ENCODE results near the gene KLHL14.
A peak's percentile ranks its signal among the peaks of the same experiment; 100 is the strongest.

KLHL14 gene

DNA sequence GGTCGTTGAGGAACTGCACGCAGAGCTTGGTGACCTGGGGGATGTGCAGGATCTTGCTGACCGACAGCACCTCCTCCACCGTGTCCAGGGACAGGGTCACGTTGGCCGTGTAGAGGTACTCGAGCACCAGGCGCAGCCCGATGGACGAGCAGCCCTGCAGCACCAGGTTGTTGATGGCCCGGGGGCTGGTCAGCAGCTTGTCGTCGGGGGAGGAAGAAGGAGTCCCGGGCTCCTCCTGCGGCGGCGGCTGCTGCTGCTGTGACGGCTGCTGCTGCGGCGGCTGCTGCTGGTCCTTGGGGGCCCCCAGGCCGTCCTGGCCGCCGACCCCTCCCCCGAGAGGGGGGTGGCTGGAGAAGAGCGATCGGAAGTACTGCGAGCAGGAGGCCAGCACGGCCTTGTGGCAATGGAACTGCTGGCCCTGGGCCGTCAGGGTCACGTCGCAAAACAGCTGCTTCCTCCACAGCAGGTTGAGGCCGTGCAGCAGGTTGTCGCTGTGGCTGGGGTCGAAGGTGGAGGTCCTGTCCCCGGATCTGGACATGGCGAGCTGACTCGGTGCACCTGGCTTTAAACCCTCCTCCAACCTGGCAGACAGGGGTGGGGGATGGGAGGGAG lies 2.7 kb downstream of the KLHL14 start:
- DNase-seq, result no peak

DNA sequence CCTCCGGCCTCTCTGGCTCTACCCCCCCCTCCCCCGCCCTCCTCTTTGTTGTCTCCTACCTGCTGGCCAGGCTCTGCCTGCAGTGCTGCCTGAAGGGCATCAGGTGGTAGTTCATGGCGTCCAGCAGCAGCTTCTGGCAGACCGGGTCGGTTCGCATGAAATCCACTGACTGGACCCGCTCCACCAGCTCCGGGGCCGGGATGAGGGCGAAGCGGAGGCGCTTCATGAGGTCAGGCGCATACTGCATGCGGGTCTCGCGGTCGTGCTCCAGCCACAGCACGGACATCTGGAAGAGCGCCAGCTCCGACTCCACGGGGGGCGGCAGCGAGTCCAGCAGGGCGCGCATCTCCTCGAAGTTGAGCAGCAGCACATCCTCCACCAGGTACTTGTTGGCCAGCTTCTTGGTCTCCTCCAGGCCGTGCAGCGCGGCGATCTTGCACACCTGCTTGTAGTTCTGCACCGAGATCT lies 3.2 kb downstream of the KLHL14 start:
- no peak for DNase-seq

DNA sequence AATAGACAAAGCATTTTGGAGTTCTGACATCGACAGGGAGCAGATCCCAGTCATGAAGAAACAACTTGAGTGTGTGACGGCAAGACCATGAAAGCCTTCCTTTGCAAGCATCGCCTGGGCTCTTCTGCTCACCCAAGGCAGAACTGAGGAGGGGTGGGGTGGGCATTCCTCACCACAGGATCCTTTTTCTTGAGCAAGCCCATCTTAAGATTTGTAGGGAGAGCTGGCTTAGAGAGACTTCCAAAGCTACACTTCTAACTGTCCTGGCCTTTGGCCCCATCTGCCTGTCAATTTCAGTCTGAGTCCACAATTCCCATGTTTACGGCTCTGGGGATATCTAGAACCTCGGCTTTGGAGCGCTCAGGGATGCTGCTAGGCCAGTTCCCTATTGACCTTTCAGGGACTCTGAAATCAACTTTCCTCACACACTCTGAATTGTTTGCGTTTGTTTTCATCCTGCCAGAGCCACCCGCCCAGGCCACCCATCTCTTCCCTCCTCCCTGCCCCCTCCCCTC lies 3.7 kb downstream of the KLHL14 start:
- DNase-seq, result no peak

DNA sequence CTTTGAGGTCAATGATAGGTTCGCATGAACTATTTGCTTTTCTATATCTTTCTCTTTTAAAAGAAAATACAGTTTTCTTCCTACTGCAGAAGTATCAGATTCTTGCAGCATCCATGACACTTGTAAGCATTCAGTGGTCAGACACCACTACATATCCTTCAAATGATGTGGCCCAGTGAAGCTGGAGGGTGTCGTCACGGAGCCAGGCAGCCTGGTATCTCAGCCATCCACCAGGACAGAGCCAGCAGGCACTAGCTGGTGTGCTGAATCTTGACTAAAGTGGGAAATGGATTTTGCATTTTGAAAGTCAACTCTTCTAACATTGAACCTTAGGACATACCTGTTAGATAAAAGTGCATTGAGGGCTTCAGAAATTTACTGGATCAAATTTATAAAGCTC lies 5.4 kb downstream of the KLHL14 start:
- no peak for DNase-seq

DNA sequence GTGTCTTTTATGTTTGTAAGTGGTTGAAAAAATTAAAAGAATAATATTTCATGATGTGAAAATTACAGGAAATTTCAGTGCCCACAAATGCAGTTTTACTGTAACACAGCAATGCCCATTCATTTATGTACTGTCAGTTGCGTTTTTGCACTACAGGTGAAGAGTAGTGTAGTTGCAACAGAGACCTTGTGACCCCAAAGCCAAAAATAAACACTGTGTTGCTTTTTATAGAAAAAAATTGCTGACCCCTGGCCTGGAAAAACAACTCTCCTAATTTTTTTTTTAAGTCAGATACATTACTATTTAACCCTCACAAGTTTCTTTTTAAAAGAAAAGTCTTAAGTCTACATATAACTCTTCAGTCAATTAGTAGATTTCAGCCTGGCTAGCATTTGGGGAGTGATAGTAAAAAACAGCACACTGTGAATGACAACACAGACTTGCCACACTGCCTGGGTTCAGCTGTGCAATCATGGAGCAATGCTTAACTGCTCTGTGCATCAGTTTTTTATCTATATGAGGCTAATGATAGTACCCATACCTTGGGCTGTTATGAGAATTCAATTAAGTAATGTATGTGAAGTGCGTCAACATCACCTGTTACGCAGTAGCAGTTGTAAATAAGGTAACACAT lies 8.1 kb downstream of the KLHL14 start:
- no peak for DNase-seq

DNA sequence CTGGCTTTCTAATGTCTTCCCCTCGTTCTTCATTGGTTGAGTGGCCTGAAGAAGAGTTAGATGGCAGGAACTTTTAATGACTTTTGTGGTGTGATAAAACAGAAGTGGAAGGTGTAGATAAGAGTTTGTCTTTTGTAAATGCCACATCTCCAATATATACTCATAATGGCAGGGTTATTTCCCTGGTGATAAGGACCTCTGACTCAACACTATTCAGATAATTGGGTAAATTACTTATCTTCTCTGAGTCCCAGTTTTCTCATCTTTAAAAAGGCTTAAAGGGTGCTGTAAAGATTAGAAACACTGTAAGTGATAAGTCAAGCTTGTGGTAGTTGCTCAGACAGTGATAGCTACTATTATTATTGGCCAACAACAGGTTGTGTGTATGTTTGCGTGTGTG lies 9.5 kb downstream of the KLHL14 start:
- no peak for DNase-seq

DNA sequence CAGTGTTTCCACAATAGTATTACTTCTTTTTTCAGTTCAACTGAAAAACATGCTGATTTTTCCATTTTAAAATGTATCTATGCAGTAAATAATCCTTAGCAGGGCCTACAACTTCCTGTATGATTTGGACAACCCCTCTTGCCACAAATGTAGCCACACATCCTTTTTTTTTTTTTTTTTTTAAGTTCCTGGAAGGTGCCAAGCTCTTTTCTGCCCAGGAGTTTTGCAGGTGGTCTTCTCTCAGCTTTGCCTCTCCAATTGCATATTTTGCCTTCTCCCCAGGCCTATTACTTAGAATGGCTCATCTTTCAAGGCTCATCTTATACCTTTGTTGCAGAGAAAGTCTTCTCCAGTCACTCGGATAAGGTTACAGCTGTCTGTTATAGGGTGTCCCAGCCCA lies 11.6 kb downstream of the KLHL14 start:
- DNase-seq, result no peak

DNA sequence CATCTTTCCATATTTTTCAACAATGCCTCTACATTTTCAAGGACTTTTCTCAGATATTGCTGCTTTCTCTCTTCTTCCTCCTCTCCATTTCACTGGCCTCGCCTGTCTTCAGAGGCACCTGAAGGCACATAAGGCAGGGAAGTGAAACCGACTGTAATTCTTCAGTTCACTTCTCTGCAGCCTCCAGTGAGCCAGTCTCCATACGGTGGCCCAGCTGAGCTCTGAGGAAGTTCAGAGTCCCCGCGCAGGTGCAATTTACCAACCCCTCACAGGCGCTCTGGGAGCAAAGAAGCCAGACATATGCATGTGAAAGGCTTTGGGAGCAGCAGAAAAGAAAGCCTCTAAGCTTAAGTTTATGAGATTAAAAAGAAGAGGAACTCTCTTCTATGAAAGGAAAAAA lies 12.4 kb downstream of the KLHL14 start:
- no peak for DNase-seq

DNA sequence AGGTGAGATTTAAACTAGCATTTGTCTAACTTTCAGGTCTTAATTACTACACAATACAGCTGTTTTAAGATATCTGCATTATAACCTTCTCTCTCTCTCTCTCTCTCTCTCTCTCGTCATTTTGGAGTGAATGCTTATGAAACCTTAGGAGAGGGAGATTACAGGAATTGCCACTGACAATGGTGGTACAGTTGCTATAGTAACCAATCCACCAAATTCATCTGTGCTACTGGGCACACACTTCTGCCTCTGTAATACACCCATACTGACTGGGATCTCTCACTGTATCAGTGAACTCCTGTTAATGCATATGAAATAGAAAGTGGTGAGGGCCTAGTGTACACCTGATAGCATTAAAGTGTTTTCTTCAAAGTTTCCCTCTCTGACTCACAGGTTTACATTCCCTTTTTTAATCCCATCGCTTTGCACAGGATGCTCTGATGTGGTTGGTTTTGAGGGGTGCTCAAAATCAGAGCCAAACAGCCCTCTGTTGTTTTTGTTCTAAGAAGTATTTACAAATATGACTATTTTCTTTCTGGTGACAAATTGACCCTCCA lies 13.1 kb downstream of the KLHL14 start:
- DNase-seq, result no peak

DNA sequence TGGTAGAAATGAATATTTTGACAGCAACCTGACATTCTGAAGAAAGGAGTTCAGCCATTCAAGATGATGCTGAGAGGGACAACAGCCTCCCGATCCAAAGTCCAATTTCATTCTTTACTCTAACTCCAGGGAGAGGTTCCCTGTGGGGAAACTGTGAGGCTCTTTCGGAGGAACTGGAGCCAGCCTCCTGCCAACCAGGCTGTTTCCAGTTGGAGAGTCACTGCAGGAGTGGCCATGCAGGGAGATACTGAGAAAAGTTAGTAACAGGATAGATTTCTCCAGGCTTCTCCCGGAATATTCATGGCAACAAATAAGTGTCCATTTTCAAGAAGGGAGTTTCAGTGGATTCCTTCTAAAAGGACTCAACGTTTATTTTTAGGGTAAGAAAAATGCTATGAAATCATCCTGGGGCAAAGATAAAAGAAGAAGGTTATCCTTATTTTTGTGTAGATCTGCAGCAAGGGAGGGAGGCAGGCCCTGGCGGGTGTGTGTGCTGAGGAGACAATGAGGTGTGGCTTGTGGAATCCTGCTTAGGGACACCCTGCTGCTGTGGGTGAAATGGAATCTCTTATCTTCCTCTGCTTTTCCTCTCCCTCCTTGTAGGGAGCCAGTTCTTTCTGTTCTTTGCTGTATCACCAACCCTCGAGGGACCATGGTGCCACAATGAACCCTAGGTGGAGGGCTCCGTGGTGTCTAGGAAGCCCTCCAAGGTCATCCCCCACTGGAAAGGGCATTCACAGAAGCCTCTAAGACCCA lies 18.1 kb downstream of the KLHL14 start:
- DNase-seq, result no peak

DNA sequence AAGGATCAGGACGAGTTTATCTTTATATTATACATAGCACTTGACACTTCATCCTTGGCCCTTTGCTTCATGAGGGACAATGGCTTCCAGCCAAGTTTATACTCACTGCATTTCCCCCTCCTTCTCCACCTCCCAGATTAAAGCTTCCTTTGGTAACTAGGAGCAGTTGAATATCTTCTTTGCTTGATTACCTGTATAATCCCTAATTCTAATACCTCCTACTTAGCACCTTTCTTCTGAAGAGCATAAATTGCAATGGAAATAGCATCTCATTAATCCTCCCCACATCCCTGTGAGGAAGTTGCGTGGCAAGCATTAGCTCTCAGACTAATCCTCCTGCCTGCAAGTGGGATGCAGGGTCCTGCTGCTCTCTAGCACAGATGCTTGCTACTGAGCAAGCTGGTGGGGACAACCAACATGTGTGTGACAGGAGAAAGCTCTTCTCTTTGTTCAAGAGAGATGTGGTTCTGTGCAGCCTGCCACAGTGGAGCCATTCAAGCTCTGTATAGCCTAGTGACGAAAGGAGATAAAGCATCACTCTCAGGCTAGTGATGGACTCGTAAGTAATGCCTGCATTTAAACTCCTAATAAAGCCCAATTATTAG lies 19.1 kb downstream of the KLHL14 start:
- no peak for DNase-seq

DNA sequence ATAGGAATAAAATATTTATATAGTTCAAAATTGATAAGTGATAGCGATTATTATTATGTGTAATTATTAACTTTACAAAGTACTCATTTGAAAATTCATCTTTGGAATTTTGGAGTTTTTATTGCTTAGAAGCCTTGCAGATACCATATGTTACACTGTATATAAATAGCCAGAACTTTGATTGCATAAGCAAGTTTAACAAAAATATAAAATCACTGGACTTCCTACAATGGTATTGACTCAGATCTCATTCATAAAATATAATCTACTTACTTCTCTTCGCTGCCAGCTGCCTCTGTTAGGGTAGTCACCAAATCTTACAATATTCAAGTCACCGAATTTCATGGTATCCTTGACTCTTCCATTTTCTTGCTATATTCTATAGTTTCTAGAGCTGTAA lies 22.5 kb downstream of the KLHL14 start:
- no peak for DNase-seq

DNA sequence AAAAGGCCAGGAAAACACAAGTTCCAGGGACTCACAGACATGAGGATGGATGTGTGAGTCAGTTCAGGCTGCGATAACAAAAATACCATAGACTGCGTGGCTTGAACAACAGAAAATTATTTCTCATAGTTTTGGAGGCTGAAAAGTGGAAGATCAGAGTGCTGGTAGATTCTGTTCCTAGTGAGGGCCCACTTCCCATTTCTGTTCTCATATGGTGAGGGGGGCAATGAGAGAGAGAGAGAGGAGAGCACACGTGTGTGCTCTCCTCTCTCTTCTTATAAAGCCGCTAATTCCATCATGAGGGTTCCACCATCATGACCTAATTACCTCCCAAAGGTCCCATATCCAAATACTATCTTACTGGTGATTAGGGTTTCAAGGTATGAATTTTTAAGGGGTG lies 23.0 kb downstream of the KLHL14 start:
- DNase-seq, result no peak

DNA sequence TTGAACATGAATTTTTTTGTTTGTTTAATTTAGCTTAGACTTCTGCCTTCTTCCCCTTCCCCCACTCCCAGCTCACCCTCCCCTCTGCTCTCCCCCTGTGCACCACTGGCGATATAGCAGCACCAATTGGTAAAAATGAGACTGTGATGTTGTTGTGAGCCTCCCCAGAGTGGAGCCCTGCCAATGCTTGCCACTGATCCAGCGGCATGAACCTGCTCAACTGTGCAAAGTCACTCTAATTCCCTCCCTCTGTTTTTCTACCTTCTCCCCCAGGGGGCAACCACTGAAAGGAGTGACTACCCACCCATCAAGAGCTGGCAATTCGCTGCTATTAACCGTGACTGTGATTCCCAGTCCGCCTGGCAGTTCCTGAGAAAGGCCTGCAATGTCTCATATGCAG lies 30.2 kb downstream of the KLHL14 start:
- no peak for DNase-seq

DNA sequence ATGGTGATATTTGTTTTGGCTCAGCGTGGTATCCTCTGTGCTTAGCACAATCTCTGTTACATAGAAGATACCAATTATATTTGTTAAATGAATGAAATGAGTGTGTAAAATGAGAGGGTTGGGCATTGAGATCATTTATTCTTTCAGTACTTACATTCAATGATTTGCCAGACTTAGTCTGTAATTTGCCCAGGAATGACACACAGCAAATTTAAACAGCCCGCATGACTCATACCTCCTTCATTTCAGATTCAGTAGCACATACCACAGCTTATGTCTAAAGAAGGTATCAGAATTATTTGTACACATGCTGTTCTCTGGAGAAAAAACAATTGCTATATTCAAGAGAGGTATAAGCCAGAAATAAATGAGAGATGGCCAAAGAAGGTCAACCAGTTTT lies 37.0 kb downstream of the KLHL14 start:
- DNase-seq, result peak; percentile 54

DNA sequence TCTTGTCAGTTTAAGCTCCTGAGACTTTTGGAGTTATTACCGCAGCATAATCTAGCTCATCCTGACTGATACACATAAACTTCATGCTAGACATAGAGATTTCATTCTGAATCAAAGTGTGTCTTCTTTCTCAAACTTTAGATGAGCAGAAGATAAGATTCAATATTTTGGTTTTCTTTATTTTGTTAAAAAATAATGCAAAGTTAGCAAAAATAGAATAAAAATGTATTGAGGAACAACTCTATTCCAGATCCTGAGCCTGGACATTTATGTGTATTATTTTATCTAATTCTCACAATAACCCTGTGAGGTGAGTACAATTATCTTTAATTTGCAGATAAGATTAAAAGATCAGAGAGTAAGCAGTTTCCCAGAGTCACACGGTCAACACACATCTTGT lies 38.4 kb downstream of the KLHL14 start:
- no peak for DNase-seq

DNA sequence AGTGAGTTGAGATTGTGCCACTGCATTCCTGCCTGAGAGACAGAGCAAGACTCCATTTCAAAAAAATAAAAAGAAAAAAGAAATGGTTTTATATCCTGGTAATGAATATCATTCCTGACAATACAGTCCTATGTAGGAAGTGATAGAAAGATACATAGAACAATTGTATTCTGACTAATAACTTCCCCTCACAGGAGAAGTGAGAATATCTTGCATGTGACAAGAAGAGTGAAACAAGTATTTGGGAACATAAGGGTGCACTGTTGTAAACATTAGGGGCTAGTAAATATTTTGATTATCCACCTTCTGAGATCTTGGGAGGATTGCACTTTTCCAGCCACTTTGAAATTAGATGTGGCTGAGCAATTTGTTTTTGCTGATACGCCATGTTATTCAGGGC lies 40.7 kb downstream of the KLHL14 start:
- DNase-seq, result no peak

DNA sequence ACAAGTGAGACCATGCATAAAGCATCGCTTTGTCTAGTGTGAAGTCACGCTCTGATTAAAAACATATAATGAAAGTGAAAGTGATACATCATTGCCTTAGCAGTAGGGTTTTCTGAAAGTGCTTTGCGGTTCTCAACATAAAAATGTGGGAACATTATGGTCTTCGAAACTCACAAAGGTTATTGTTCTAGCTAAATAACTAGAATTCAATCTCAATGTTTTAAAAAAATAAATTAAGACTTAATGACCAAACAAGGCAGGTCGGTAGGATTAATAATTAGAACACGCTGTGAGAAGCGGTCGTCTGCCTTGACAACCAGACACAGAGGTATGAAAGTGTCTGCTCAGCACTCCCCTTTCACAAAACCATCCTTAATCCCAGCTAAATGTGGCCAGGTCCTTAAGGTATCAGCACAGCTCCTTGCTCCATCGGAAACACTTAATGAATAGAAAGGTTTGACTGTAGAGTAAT lies 42.2 kb downstream of the KLHL14 start:
- DNase-seq, result peak; percentile 8

DNA sequence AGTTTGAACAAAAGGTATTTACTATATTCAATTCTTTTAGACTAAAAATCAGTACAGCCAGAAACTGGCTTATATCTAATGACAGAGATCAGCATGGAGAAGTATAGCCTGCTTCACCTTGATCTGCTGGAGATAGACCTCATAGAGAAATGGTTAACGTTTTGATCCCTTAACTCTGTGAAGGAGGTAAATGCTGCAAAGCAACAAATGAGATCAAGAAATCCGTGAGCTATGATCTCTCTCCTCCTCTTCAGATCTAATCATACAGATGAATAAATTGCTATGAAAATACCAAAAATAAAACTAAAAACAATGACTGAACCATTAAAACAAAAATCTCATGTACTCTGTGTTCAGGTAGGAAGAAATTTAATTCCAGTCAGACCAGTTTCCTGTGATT lies 42.8 kb downstream of the KLHL14 start:
- no peak for DNase-seq

DNA sequence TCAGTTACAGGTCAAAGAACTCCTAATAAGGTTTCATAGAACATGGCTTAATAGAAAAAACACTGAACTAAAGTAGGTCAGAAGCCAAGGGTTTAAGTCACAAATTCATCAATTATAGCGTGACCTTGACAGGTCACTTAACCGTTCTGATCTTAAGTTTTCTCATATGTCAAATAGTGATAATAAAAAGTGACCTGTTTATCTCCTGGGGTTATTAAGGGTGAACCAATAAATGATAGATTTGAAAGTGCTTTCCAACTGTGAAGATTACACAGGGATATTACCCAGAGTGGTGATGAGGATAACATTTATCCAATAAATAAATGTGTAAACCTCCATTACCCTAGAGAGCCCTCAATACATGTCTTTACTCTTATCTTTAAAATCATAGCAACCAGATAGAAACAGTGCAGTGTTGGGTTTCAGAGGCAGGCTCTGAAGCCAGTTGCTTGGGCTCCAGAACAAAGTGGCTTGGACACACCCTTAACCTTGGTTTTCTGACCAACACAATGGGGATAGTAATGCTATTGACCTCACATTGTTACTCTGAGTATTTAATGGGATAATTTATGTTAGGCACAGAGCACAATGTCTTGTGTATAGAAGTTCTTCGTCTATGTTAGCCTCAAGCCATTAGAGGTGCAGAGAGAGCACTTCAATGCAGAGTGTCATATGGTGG lies 48.6 kb downstream of the KLHL14 start:
- DNase-seq, result no peak

DNA sequence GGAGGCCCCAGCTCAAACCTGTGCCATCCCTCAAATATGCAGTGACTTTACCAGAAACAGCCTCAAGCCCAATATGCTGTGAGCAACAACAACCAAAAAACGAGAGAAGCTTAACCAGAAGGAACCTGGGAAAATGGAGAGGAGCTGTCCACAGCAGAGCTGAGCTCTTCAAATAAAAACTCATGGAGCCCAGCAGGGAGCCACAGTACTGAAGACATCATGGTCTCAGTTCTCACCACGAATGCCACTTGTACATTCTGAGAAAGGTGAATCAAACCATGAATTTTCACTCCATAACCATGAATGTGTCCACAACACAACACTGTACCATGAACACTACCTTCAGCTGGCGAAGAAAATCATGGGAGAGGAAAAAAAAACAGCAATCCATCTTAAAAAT lies 50.5 kb downstream of the KLHL14 start:
- no peak for DNase-seq

DNA sequence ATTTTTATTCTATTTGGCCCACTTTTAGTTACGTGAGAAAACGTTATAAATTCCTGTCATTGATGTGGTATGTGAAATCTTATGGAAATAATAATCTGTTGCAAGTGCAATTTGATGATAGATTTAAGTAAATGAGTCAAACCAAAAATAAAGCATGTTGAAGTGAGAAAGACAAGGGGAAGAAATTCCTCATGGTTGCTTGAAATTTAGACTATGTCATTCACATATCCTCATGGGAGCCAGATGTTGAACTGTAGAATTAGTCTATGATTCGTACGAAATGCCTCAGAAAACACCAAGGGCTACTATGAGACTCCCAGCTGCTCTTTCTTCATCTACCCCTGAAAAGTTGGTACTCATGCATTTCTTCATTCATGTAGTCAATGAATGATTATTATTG lies 55.7 kb downstream of the KLHL14 start:
- DNase-seq, result peak; percentile 57

All from fibroblast of skin of right quadriceps (primary cell).